Left lobe of liver (tissue), 2 donors: ENCODE measurements around the gene CYP27C1. TPM values are rescaled to one million over a fixed set of nuclear protein-coding genes. Genes with fewer than 3 reads are reported as not detected.
A peak's percentile ranks its signal among the peaks of the same experiment; 100 is the strongest.

ENCODE experiments used
- ATAC-seq: fragments of 200-7000 bp; cut with Tn5 transposase; one replicate; pipeline ENCODE4 v1.9.1; 2020; ENCODE audit warnings: mild to moderate bottlenecking, moderate library complexity
- DNase-seq: peaks from one replicate; pipeline ENCODE4 v3.0.0-alpha.2; 2020; ENCODE audit warnings: low spot score
- total RNA-seq: library from RNA; stranded (reverse); gene quantifications from one replicate; pipeline ENCODE4 v1.2.1, GENCODE V29; 2021
- donor health status: DM: no; HTN: no; CAD: no; lungs with moderate emphysema.
- donor health status: DM: no; HTN: yes; CAD: no.

CYP27C1 gene
- total RNA-seq, 1 donor from 2014 or later = 0.05 TPM

DNA sequence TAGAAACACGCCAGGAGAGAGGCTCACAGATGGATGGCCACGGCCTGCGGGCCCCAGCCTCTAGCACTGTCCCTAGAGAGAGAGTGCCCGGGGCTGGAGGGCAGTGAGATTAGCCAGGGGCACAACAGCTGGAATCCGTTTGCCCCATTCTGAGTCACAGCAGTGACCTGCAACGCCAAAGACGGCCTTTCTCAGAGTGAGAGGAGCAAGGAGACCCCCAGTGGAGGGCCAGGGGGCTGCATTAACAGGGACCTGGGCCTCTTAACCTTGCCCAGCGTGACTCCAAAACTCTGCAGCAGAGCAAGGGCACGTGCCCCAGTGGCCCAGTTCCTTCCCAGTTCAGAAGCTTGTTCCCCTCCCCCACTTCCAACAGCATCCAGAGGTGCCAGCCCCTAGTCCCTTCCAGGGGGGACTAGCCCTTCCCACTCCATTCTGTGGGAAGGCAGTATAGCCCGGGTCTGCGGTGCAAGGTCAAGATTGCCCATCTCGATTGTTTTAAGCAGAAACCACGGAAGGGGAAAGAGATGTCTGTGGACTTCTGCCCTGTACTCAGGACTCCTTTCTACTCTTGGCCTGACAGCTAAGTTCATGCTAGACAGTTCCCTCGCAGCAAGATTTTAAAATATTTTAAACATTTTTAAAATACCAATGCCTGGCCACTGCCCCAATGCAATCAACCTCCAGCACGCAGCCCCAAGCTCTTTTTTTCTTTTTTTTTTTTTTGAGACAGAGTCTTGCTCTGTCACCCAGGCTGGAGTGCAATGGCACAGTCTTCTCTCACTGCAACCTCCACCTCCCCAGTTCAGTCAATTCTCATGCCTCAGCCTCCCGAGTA is 62.2 kb downstream of the CYP27C1 start:
- ATAC-seq (peak; percentile 18), DNase-seq (peak; percentile 38)

DNA sequence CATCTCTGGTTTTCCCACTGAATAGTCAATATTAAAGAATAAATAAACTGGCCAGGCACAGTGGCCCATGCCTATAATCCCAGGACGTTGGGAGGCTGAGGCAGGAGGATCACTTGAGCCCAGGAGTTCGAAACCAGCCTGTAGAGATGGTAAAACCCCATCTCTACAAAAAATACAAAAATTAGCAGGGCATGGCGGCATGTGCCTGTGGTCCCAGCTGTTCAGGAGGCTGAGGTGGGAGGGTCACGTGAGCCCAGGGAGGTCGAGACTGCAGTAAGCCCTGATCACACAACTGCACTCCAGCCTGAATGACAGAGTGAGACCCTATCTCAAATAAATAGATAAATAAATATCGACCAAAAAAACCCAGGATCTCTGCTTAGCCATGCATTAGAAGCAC is 63.0 kb downstream of the CYP27C1 start:
- DNase-seq (peak; percentile 11), ATAC-seq (no peak)

- peak; percentile 7 for DNase-seq
- ATAC-seq = no peak
Measured at GRCh38 chr2:127155947-127156346, 64.2 kb downstream of the CYP27C1 start.

GRCh38 chr2:127155028-127155581 is 65.0 kb downstream of the CYP27C1 start:
- ATAC-seq = no peak
- no peak for DNase-seq

DNA sequence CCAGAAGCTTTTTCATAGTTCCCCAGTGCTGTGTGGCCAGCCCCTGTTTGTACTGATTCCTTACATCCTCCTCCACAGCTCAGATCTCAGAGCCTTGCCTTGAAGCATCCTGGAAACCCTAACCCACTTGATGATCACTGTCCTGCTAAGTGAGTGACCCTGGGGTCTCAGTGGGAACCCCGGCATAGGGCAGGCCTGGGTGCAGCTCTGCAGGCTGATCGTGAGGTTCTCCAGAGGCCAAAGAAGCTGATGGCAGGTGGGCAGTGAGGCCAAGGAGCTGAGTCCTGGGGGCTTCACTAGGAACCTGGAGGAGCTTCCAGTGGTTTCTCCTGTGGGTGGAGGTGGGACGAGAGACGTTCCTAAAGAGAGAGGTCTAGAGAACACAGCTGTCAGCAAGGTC is 65.7 kb downstream of the CYP27C1 start:
- ATAC-seq (no peak), DNase-seq (no peak)

DNA sequence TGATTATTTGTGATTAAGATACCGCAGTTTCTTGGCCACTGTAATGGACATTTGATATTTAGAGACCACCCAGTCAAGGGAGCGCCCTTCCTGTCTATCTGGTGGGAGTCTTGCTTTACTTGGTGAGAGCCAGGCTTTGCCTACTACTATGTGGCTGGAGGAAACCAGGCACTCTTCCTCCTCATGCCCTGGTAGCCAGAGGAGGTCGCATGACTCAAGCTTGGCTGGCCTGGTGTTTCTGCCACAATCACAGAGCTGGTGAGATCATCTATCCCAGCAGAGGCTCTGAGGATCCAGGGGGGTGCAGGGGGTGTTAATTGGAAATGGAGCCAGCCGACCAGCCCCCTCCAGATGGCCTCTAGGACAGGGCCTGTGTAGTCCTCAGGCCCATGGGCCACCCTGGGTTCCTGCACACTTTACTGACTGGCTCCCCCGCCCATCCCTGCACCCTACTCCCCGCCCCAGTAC is 66.4 kb downstream of the CYP27C1 start:
- DNase-seq (no peak), ATAC-seq (no peak)

DNA sequence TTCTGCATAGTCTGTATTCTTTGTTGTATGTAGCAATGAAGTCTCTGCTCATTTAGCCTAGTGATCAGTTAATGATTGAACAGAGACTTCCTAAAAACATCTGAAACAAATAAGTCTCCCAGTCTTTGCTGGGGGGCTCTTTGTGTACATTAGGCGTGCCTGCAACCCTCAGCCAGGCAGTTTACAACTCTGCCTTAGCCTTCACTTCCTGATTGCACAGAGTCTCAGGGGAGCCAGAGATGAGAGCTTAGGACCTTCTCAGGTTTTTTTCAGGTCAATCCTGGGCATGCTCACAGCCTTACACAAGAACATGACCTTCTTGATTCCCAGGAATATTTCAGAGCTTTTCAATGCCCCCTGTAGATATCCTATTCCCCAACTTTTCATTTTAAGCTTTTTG is 69.1 kb downstream of the CYP27C1 start:
- no peak for ATAC-seq
- no peak for DNase-seq

DNA sequence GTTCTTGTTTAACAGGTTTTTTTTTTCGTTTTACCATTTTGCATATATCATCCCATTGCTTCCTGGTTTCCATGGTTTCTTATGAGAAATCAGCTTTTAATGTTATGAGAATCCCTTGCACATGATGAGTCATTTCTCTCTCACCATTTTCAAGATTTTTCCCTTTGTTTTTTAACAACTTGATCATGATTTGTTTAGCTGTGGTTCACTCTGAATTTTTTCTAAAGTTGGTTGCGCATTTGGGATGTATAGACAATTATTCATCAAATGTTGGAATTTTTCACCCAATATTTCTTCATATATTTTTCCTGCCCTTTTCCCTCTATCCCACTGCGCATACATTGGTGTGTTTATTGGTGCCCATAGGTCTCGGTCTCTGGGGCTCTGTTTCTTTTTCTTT is 70.7 kb downstream of the CYP27C1 start:
- DNase-seq (no peak), ATAC-seq (no peak)

- ATAC-seq (no peak), DNase-seq (no peak)
Measured at GRCh38 chr2:127146820-127147502, 73.1 kb downstream of the CYP27C1 start.

GRCh38 chr2:127146071-127146725 is 73.9 kb downstream of the CYP27C1 start:
- ATAC-seq (no peak), DNase-seq (no peak)

- DNase-seq = no peak
- ATAC-seq = no peak
Measured at GRCh38 chr2:127145280-127145895, 74.7 kb downstream of the CYP27C1 start.

GRCh38 chr2:127143841-127144782 is 76.0 kb downstream of the CYP27C1 start:
- ATAC-seq (peak; percentile 39), DNase-seq (no peak)

GRCh38 chr2:127142663-127143630 is 77.2 kb downstream of the CYP27C1 start:
- no peak for ATAC-seq
- DNase-seq = no peak

GRCh38 chr2:127140538-127140937 is 79.6 kb downstream of the CYP27C1 start:
- ATAC-seq (no peak), DNase-seq (no peak)

DNA sequence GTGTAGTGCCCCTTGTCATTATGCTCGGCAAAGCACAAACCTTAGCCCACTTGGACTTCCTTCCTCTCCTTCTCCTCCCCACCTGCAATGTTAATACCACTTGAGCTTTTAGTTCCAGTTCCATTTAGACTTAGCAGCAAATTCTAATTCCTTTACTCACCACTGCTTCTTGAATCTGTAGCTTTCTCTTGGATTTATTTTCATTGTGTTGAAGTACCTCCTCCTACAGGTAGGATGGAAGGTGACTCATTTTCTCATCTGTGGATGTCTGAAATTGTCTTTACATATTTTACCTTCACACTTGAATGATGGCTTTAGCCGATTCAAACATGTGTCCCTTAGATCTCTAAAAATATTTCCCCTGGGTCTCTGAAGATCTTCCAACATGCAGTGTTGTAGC is 80.3 kb downstream of the CYP27C1 start:
- ATAC-seq = no peak
- no peak for DNase-seq

DNA sequence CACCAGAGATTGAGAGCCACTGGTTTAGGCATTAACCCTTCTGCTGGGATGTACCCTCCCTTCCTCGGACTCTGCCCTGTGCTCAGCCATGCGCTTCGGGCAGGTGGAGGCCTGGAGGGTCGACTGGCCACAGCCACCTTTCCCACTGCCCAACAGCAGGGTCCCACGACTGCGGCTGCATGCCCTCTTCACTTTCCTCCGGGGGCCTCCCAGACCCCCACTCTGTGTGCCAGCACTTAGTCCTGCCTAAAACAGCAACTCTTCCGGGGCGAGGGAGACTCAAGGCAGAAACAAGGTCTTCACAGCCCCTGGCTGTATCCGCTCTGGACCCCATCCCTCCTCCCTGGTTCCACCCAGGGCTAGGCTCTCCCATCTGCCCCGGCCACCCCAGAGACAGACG is 81.8 kb downstream of the CYP27C1 start:
- no peak for DNase-seq

DNA sequence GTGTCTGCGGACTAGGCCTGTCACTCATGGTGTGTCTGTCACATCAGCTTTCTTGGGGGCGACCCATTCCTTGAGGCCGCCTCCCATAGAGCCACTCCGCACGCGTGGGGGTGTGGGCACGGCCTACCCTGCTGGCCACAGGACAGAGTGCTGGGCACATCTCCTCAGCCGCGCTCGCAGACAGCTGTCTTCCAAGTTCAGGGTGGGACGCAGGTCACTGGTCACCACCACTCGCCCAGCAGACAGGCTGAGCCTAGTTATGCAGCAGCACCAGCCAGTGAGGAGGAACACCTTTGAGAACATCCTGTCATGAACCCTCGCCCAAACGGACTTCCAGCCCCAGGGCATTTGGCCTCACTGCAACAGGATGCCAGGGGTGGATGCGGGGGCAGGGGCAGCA is 82.4 kb downstream of the CYP27C1 start:
- DNase-seq (no peak), ATAC-seq (no peak)

More for the DNA sequence above, 81.8 kb downstream of the CYP27C1 start:
- no peak for ATAC-seq

DNA sequence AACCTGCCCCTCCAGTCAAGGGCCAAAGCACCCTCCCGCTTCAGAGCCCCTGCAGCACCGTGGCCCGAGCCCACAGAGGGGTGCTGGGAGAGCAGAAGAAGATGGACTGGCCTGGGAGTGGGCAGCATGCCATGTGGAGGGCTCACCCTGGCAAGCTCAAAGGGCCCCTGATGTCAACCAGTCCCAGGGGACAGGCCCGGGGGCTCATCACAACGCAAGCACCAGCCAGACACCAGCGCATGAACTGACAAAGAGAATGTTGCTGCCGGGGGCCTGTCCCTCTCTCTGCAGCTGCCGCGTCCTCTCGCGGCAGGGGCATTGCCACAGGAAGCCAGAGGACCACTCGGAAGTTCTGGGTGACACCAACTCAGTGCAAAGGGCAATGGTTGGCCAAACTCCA is 82.9 kb downstream of the CYP27C1 start:
- ATAC-seq (no peak), DNase-seq (no peak)
